AG04450 (cell line): ENCODE measurements around the gene CFAP410. TPM values are rescaled to one million over a fixed set of nuclear protein-coding genes. Genes with fewer than 3 reads are reported as not detected.

ENCODE experiments used
- CTCF ChIA-PET: fragments of 300-600, 350-600 bp; formaldehyde crosslinking; extraction: SDS; loops from one replicate; lab custom pipeline; 2022; ENCODE audit warnings: antibody characterized with exemption, inconsistent platforms; lab: Charles Lee
- POLR2A ChIA-PET: fragments of 350-600 bp; formaldehyde crosslinking; extraction: SDS; loops from one replicate; lab custom pipeline; 2021; ENCODE audit warnings: antibody characterized with exemption, inconsistent platforms; lab: Yijun Ruan, JAX
- DNase-seq: peaks from one replicate; pipeline ENCODE4 v3.0.0-alpha.2; 2011; ENCODE audit warnings: low read depth, low spot score
- H3K27ac ChIP-seq: one replicate; pipeline ENCODE4 v1.5.1; 2012; ENCODE audit warnings: low read depth, low read length, control low read depth
- H3K27me3 ChIP-seq: one replicate; pipeline ENCODE4 v1.6.0; 2012; ENCODE audit warnings: low read length; ENCODE audit not compliant: control insufficient read depth, insufficient read depth
- H3K4me3 ChIP-seq: 2 replicates; pipeline ENCODE4 v1.5.1; 2011; ENCODE audit warnings: mild to moderate bottlenecking, low read depth, low read length, control low read depth
- H3K9me3 ChIP-seq: 2 replicates; pipeline ENCODE4 v1.5.1; 2012; ENCODE audit warnings: low read length; ENCODE audit not compliant: control insufficient read depth, insufficient read depth
- polyA plus RNA-seq: library from polyadenylated mRNA; depleted of rRNA; stranded (reverse); fragments of >200 nt; gene quantifications from 2 replicates; pipeline ENCODE4 v1.2.3, GENCODE V29; 2011
- TF ChIP-seq, protein P1 (sequence below): IDR thresholded peaks from 2 replicates; pipeline ENCODE4 v1.5.1; 2011; ENCODE audit warnings: low read depth, low read length, control low read depth, inconsistent platforms

CFAP410 gene
- polyA plus RNA-seq, 1 experiment = 3.7 TPM

DNA sequence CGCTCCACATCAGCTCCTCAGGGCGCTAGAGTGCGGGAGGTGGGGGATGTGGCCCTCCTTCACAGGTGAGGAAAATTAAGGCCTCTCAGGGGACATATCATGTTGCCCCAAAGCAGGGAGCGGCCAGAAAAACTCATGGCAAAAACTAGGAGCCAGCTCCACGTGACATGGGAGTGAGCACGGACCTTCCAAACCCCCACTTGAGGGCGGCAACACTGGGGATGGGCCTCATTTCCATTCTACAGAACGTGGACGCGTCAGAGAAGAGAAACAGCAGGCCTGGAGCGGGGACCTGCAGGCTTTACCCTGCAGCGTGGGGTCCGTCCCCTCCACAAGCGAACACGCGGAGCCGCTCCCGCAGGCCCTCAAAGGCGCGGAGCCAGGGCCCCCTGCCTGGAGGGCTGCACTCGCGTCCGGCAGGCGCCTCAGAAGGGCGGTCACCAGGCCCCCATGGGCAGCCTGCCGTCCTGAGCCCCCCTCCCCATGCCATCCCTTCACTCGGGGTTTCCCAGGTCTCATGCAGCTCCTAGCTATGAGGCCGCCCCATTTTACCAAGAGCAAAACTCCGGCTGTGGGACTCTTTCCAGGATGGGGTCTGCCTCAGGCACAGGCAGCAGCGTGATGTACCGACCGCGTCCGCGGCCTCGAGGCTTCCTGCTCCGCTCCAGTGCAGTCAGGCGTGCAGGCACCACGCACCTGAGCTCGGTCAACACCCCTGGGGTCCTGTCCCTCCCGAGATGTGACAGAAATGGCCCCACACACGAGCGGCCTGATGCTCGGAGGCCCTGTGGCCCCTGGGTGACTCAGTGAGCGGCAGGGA, 5.5 kb downstream of the CFAP410 start:
- POLR2A ChIA-PET = interaction anchor here (0.8 kb wide), 1 partner anchor 15 kb away, joined by 4 read pairs; no protein-coding TSS in a partner anchor

GRCh38 chr21:44332965-44333364, 6.2 kb downstream of the CFAP410 start:
- Histone ChIP-seq H3K9me3 (peaks cover 7% of the 10 kb centered on the region; the same call in 1 of the 2 replicates), H3K27ac (no peak overlapping the region), H3K27me3 (no peaks in the 10 kb centered on the region), H3K4me3 (no peak overlapping the region)
- CTCF ChIA-PET = no interaction called here
- POLR2A ChIA-PET = interaction anchor here (0.8 kb wide), 1 partner anchor 14 kb away, joined by 4 read pairs; no protein-coding TSS in a partner anchor
- TF ChIP-seq, protein P1, sequence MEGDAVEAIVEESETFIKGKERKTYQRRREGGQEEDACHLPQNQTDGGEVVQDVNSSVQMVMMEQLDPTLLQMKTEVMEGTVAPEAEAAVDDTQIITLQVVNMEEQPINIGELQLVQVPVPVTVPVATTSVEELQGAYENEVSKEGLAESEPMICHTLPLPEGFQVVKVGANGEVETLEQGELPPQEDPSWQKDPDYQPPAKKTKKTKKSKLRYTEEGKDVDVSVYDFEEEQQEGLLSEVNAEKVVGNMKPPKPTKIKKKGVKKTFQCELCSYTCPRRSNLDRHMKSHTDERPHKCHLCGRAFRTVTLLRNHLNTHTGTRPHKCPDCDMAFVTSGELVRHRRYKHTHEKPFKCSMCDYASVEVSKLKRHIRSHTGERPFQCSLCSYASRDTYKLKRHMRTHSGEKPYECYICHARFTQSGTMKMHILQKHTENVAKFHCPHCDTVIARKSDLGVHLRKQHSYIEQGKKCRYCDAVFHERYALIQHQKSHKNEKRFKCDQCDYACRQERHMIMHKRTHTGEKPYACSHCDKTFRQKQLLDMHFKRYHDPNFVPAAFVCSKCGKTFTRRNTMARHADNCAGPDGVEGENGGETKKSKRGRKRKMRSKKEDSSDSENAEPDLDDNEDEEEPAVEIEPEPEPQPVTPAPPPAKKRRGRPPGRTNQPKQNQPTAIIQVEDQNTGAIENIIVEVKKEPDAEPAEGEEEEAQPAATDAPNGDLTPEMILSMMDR = no peak
- no peak for DNase-seq

More for the DNA sequence above, 5.5 kb downstream of the CFAP410 start:
- no peak for DNase-seq
- TF ChIP-seq, protein P1 = no peak
- Histone ChIP-seq H3K27ac (no peak overlapping the region), H3K4me3 (no peak overlapping the region), H3K27me3 (no peaks in the 10 kb centered on the region), H3K9me3 (peaks cover 7% of the 10 kb centered on the region; the same call in 1 of the 2 replicates)
- CTCF ChIA-PET = no interaction called here

GRCh38 chr21:44332383-44332782, 6.8 kb downstream of the CFAP410 start:
- Histone ChIP-seq H3K4me3 (no peak overlapping the region), H3K9me3 (peaks cover 7% of the 10 kb centered on the region; the same call in 1 of the 2 replicates), H3K27ac (no peak overlapping the region), H3K27me3 (no peaks in the 10 kb centered on the region)
- DNase-seq = no peak
- ChIA-PET POLR2A (no interaction called here), CTCF (no interaction called here)
- TF ChIP-seq, protein P1 = no peak

GRCh38 chr21:44331650-44332307, 7.4 kb downstream of the CFAP410 start:
- POLR2A ChIA-PET = no interaction called here
- CTCF ChIA-PET = no interaction called here
- H3K27ac ChIP-seq = no peak overlapping the region
- DNase-seq = no peak
- H3K4me3 ChIP-seq = no peak overlapping the region
- H3K27me3 ChIP-seq = no peaks in the 10 kb centered on the region
- peaks cover 7% of the 10 kb centered on the region; the same call in 1 of the 2 replicates for H3K9me3 ChIP-seq
- TF ChIP-seq, protein P1 = no peak

GRCh38 chr21:44331209-44331608, 8.0 kb downstream of the CFAP410 start:
- no peak overlapping the region for H3K4me3 ChIP-seq
- H3K27me3 ChIP-seq = no peaks in the 10 kb centered on the region
- TF ChIP-seq, protein P1 = no peak
- no peak overlapping the region for H3K27ac ChIP-seq
- H3K9me3 ChIP-seq = peaks cover 7% of the 10 kb centered on the region; the same call in 1 of the 2 replicates
- ChIA-PET CTCF (no interaction called here), POLR2A (no interaction called here)
- DNase-seq = no peak
